NCI-H187 (cell line): Measurements from ENCODE around the gene RBM28.
"Not testable (repeated sequence)": the region's sequence is repeated elsewhere in the genome, so short reads cannot be mapped to it uniquely, and the experiment has no call there.

Experiments
- DNase-seq, 2 experiments: peaks; one replicate each; lab custom pipeline; 2025; lab: John Stamatoyannopoulos, UW

RBM28 gene

GRCh38 chr7:128350708-128351295 is 7.1 kb upstream of the RBM28 start:
- DNase-seq: no peak

GRCh38 chr7:128349466-128349825 is 5.7 kb upstream of the RBM28 start:
- DNase-seq: no peak

- no peak for DNase-seq
Measured at GRCh38 chr7:128347647-128348097, 4.0 kb upstream of the RBM28 start.

GRCh38 chr7:128344431-128344774 is 695 bp upstream of the RBM28 start:
- no peak for DNase-seq

GRCh38 chr7:128341733-128342132 is 2.0 kb downstream of the RBM28 start:
- DNase-seq: no peak

- DNase-seq: no peak
Measured at GRCh38 chr7:128335730-128336129, 8.0 kb downstream of the RBM28 start.

- DNase-seq: no peak
Measured at GRCh38 chr7:128324368-128324680, 19.4 kb downstream of the RBM28 start.

- DNase-seq: no peak
Measured at GRCh38 chr7:128323459-128324367, 20.0 kb downstream of the RBM28 start.

- DNase-seq: no peak
Measured at GRCh38 chr7:128323040-128323439, 20.7 kb downstream of the RBM28 start.

GRCh38 chr7:128322040-128322643 is 21.6 kb downstream of the RBM28 start:
- no peak for DNase-seq

GRCh38 chr7:128321044-128321422 is 22.7 kb downstream of the RBM28 start:
- no peak for DNase-seq

GRCh38 chr7:128318691-128319090 is 25.0 kb downstream of the RBM28 start:
- DNase-seq: no peak

GRCh38 chr7:128311013-128311412 is 32.7 kb downstream of the RBM28 start:
- no peak for DNase-seq

GRCh38 chr7:128310499-128310898 is 33.2 kb downstream of the RBM28 start:
- DNase-seq: no peak

- no peak for DNase-seq
Measured at GRCh38 chr7:128309976-128310375, 33.7 kb downstream of the RBM28 start.

- no peak for DNase-seq
Measured at GRCh38 chr7:128309124-128309523, 34.6 kb downstream of the RBM28 start.

GRCh38 chr7:128307061-128307460 is 36.6 kb downstream of the RBM28 start:
- no peak for DNase-seq

- peak; percentile 16 to 41 for DNase-seq
Measured at GRCh38 chr7:128304212-128304611, 39.5 kb downstream of the RBM28 start.

GRCh38 chr7:128303643-128304042 is 40.1 kb downstream of the RBM28 start:
- DNase-seq: no peak

GRCh38 chr7:128303133-128303532 is 40.6 kb downstream of the RBM28 start:
- DNase-seq: no peak

GRCh38 chr7:128302139-128302538 is 41.6 kb downstream of the RBM28 start:
- no peak for DNase-seq

GRCh38 chr7:128299109-128299607 is 44.5 kb downstream of the RBM28 start:
- DNase-seq: no peak

- DNase-seq: not testable (repeated sequence)
Measured at GRCh38 chr7:128298004-128298403, 45.7 kb downstream of the RBM28 start.
